ENCODE measurements around the gene ZNF790. TPM values are rescaled to one million over a fixed set of nuclear protein-coding genes. Genes with fewer than 3 reads are reported as not detected.
A peak's percentile ranks its signal among the peaks of the same experiment; 100 is the strongest.

Gene ZNF790
- total RNA-seq, 1 donor from 2014 or later: 13.7 TPM

GRCh38 chr19:36821758-36822157 is 16.4 kb downstream of the ZNF790 start:
- Mint-ChIP-seq H3K4me3 (ENCODE audit: low read depth) (no peak overlapping the region), H3K4me1 (ENCODE audit: low read depth) (no peaks in the 10 kb centered on the region), H3K27ac (peak overlapping the region; percentile 52), H3K9me3 (ENCODE audit: low read depth) (peaks cover 60% of the 10 kb centered on the region), H3K36me3 (ENCODE audit: insufficient read depth) (peaks cover 85% of the 10 kb centered on the region), H3K27me3 (no peaks in the 10 kb centered on the region)
- no peak for DNase-seq (ENCODE audit: low spot score, unreplicated experiment)
- TF ChIP-seq CTCF (IDR thresholded peaks at IDR 0.05; ENCODE audit: unreplicated experiment): no peak

GRCh38 chr19:36819130-36819630 is 19.0 kb downstream of the ZNF790 start:
- no peak overlapping the region for H3K4me3 Mint-ChIP-seq (ENCODE audit: low read depth)
- no peak for DNase-seq (ENCODE audit: low spot score, unreplicated experiment)
- peaks cover 84% of the 10 kb centered on the region for H3K36me3 Mint-ChIP-seq (ENCODE audit: insufficient read depth)
- peak overlapping the region; percentile 62 for H3K27ac Mint-ChIP-seq
- H3K27me3 Mint-ChIP-seq: no peaks in the 10 kb centered on the region
- no peak for TF ChIP-seq CTCF (IDR thresholded peaks at IDR 0.05; ENCODE audit: unreplicated experiment)
- H3K4me1 Mint-ChIP-seq (ENCODE audit: low read depth): no peaks in the 10 kb centered on the region
- peaks cover 46% of the 10 kb centered on the region for H3K9me3 Mint-ChIP-seq (ENCODE audit: low read depth)

GRCh38 chr19:36807029-36807428 is 31.2 kb downstream of the ZNF790 start:
- Mint-ChIP-seq H3K36me3 (ENCODE audit: insufficient read depth) (peaks cover 53% of the 10 kb centered on the region), H3K27me3 (no peaks in the 10 kb centered on the region), H3K4me1 (ENCODE audit: low read depth) (no peaks in the 10 kb centered on the region), H3K9me3 (ENCODE audit: low read depth) (peaks cover 53% of the 10 kb centered on the region), H3K4me3 (ENCODE audit: low read depth) (no peak overlapping the region), H3K27ac (no peak overlapping the region)
- TF ChIP-seq CTCF (IDR thresholded peaks at IDR 0.05; ENCODE audit: unreplicated experiment): no peak
- DNase-seq (ENCODE audit: low spot score, unreplicated experiment): no peak

- TF ChIP-seq CTCF (IDR thresholded peaks at IDR 0.05; ENCODE audit: unreplicated experiment): no peak
- Mint-ChIP-seq H3K9me3 (ENCODE audit: low read depth) (peaks cover 42% of the 10 kb centered on the region), H3K27ac (no peak overlapping the region), H3K4me3 (ENCODE audit: low read depth) (no peak overlapping the region), H3K36me3 (ENCODE audit: insufficient read depth) (peaks cover 48% of the 10 kb centered on the region), H3K27me3 (no peaks in the 10 kb centered on the region), H3K4me1 (ENCODE audit: low read depth) (no peaks in the 10 kb centered on the region)
- no peak for DNase-seq (ENCODE audit: low spot score, unreplicated experiment)
These were observed 32.8 kb downstream of the ZNF790 start for GRCh38 chr19:36805364-36805763.

- TF ChIP-seq CTCF (IDR thresholded peaks at IDR 0.05; ENCODE audit: unreplicated experiment): no peak
- H3K4me1 Mint-ChIP-seq (ENCODE audit: low read depth): no peaks in the 10 kb centered on the region
- peak overlapping the region; percentile 77 for H3K4me3 Mint-ChIP-seq (ENCODE audit: low read depth)
- no peak for DNase-seq (ENCODE audit: low spot score, unreplicated experiment)
- H3K27ac Mint-ChIP-seq: peak overlapping the region; percentile 90
- H3K36me3 Mint-ChIP-seq (ENCODE audit: insufficient read depth): peaks cover 30% of the 10 kb centered on the region
- H3K9me3 Mint-ChIP-seq (ENCODE audit: low read depth): peaks cover 36% of the 10 kb centered on the region
- H3K27me3 Mint-ChIP-seq: no peaks in the 10 kb centered on the region
These were observed 40.4 kb downstream of the ZNF790 start for GRCh38 chr19:36797786-36798108.
